ENCODE data around the gene ABI1.
"Not testable (repeated sequence)": the region's sequence is repeated elsewhere in the genome, so short reads cannot be mapped to it uniquely, and the experiment has no call there.

Gene ABI1

DNA sequence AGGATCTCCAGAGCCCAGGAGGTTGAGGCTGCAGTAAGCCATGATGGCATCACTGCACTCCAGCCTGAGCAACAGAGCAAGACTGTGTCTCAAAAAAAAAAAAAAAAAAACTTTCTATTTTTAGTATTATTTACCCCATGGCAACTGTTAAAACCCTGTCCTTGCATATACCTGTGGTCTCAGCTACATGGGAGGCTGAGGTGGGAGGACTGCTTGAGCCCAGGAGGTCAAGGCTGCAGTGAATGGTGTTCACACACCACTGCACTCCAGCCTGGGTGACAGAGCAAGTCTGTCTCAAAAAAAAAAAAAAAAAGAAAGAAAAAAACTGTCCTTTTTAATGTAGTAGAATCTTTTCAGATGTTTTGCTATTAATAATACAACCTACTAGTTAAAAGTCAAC lies 3.2 kb downstream of the ABI1 start:
- in situ Hi-C loops (cut with MboI; ENCODE audit: low sequenced_read_pairs), result not testable (repeated sequence)

DNA sequence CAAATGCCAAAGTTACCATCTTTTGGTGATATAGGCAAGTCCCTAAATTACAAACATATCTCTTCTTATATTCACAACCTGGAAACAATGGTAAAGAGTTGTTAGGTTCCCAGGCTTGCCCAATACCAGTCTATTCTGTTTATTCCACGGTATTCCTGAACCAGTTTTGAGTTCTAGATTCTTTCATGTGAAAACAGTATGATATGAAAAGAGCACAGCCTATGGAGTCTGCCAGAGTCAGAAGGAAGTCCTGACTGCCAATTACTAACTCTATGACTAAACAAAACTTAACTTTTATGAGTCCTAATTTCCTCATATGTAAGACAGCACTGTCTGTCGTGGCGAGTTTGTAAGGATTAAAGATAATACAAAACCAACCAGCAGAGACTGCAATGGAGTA lies 5.6 kb downstream of the ABI1 start:
- in situ Hi-C loops (cut with MboI; ENCODE audit: low sequenced_read_pairs), result no loop called here

- in situ Hi-C loops (cut with MboI; ENCODE audit: low sequenced_read_pairs), result no loop called here
Observed at GRCh38 chr10:26854524-26854923, 6.2 kb downstream of the ABI1 start.

DNA sequence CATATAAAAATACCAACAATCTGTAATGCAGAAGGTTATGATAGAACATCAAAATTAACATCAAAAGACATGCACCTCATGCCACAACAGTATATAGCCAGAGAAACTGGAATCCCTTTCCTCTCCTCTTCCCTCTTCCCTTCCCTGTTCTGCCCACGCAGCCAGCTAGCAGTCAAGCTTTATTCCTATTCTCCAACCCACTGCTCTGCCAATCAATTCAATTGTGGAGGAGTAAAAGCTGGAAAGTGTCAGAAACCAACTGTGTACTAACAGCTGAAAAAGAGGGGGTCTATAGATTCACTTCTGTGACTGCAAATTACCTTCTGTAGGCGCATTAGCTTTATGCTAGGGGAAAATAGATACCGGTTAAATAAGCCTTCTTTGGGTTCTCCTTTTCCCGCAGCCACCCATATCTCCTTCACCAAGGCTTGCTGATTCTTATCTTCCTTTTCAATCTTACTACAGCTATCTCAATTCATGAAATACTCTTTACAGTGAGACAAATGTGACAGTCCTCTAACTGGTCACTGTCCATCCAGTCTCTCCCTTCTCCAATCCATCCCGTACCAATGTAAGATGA lies 16.3 kb downstream of the ABI1 start:
- in situ Hi-C loops (cut with MboI; ENCODE audit: low sequenced_read_pairs), result no loop called here

- in situ Hi-C loops (cut with MboI; ENCODE audit: low sequenced_read_pairs), result no loop called here
Observed at GRCh38 chr10:26843736-26844135, 17.0 kb downstream of the ABI1 start.

GRCh38 chr10:26841733-26842317 lies 18.9 kb downstream of the ABI1 start:
- in situ Hi-C loops (cut with MboI; ENCODE audit: low sequenced_read_pairs), result no loop called here

DNA sequence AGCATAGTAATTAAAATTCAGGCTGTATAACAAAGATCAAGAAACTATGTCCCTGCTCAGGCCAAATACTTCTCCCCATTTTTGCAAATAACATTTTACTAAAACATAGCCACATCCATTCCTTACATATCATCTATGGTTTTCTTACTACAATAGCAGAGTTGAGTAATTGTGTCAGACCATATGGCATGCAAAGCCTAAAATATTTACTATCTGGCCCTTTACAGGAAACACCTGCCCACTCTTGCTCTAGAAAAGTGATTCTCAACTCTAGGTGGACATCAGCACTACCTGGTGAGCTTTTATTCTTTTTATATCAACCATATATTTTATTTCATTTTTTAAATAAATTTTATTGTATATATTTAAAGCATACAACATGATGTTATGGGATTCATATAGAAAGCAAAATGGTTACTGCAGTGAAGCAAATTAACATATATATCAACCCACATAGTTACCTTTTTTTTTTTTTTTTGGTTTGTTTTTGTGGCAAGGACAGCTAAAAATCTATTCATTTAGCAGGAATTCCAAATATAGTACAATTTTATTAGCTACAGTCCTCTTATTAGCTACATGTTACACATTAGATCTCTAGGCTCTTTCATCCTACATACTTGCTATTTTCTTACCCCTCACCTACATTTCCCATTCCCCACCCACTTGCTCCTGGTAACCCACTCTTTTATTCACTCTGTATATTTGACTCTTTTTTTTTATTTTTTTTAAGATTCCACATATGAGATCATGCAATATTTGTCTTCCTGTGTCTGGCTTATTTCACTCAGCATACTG lies 19.6 kb downstream of the ABI1 start:
- in situ Hi-C loops (cut with MboI; ENCODE audit: low sequenced_read_pairs), result no loop called here

DNA sequence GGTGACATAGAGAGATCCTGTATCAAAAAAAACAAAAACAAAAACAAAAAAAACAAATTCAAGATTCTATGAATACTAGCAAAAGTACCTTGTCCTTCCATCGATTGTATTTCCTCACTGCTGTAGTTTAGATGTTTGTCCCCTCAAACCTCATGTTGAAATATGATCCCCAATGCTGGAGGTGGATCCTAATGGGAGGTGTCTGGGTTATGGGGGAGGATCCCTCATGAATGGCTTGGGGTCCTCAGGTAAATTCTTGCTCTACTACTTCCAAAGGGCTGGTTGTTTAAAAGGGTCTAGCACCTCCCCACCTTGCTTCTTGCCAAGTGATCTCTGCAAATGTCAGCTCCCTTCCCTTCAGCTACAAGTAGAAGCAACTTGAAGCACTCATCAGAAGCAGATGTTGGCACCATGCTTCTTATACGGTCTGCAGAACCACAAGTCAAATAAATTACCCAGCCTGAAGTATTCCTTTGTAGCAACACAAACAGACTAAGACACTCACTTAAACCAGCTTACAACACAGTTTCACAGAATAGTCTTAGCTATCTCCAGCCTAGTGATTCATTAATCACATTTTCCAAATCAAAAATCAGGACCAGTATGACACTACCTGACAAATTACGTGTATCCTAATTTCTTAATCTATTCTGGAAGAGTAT lies 20.7 kb downstream of the ABI1 start:
- in situ Hi-C loops (cut with MboI; ENCODE audit: low sequenced_read_pairs), result no loop called here

DNA sequence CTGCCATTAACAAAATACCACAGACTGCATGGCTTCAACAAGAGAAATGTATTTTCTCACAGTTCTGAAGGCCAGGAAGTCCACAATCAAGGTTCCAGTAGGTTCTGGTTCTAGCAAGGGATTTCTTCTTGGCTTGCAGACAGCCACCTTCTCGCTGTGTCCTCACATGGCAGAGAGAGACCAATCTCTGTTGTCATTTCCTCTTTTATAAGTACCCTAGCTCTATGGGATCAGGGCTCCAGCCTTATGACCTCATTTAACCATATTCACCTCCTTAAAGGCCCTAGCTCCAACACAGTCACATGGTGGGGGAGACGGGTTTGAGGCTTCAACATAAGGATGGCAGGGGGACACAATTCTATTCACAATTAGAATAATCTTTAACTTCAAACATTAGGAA lies 23.6 kb downstream of the ABI1 start:
- in situ Hi-C loops (cut with MboI; ENCODE audit: low sequenced_read_pairs), result no loop called here

GRCh38 chr10:26835025-26835424 lies 25.7 kb downstream of the ABI1 start:
- in situ Hi-C loops (cut with MboI; ENCODE audit: low sequenced_read_pairs), result no loop called here

DNA sequence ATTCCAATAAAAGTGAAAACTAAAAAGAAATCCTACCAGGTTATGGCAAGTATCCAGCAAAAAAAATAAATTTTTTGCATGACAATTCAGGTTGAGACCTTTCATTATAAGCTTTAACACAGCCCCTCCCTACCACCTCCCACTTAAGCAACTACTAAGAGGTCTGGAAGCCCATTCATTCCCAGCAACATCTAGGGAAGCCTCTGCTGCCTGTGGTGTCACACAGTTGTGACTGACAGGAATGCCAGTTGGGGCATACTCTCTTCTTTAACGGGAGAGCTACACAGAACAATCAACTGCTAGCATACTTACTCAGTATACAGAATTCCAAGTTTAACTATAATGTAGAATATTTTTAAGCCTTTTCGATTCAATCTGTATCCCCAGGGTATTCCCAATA lies 27.8 kb downstream of the ABI1 start:
- in situ Hi-C loops (cut with MboI; ENCODE audit: low sequenced_read_pairs), result no loop called here

DNA sequence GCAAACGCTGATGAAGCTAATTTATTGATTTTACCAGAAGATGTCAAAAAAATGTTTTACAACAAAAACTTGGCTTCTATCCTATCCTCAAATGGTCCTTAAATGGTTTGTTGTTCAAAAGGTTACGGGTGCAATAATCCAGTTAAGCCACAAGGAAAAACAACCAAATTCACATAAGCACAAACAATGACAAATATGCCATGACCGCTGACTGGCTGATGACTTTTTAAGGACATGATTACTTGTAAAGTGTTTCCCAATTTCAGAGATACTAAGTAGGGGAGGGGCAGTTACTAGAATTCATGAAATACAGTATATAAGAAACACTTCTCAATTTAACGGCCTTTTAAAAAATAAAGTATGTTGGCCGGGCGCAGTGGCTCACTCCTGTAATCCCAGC lies 28.8 kb downstream of the ABI1 start:
- in situ Hi-C loops (cut with MboI; ENCODE audit: low sequenced_read_pairs), result no loop called here

- in situ Hi-C loops (cut with MboI; ENCODE audit: low sequenced_read_pairs), result no loop called here
Observed at GRCh38 chr10:26829810-26830515, 30.8 kb downstream of the ABI1 start.

DNA sequence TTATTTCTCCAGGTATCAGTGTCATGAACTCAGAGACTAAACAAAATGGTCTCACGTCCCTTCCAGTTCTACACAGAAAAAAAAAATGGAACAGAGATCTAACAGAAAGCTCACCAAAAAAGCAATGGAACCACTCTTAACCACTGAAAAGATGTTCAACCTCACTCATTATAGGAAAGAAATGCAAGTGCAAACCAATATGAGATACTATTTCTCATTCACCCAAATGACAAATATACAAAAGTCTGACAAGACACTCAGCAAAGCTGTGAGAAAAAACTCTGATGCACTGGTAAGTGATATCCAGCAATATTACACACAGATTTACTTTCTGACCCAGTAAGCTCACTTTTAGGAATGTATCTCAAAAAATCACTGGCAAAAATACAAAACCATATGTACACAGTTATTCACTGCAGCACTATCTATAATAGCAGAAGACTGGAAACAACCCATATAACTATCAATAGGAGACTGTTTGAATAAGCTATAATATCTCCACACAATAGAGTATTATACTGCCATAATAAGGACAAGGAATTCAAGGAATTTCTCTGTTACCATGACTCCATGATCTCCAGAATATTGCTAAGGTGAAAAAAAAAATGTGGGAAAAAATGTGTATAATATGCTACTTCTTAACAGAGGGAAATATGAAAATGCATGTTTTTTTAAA lies 36.6 kb downstream of the ABI1 start:
- in situ Hi-C loops (cut with MboI; ENCODE audit: low sequenced_read_pairs), result no loop called here

DNA sequence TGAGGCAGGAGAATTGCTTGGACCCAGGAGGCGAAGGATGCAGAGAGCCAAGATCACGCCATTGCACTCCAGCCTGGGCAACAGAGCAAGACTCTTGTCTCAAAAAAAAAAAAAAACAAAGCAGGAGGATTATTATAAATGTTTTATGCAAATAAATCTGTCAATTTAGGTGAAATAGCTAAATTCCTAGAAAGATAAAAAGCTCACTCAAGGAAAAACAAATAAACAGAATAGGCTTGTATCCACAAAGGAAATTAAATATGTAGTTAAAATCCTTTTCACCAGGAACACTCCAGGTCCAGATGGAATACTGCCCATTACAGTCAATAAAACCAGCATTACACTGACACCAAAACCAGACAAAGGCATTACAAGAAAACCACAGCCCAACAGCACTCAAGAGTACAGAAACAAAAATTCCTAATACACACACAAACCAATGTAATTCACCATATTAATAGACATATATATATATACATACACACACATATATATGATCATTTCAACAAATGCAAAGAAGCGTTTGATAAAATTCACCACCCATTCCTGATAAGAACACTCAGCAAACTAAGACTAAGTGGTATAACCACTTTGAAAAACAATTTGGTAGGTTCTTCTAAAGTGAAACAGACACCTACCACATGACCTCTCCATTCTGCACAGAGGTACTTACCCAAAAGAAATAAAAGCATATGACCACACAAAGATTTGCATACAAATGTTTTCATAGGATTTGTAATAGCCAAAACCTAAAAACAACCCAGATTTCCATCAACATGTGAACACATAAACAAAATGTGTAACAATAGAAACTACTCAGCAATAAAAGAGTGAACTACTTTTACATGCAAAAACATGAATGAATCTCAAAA lies 38.8 kb downstream of the ABI1 start:
- in situ Hi-C loops (cut with MboI; ENCODE audit: low sequenced_read_pairs), result no loop called here

DNA sequence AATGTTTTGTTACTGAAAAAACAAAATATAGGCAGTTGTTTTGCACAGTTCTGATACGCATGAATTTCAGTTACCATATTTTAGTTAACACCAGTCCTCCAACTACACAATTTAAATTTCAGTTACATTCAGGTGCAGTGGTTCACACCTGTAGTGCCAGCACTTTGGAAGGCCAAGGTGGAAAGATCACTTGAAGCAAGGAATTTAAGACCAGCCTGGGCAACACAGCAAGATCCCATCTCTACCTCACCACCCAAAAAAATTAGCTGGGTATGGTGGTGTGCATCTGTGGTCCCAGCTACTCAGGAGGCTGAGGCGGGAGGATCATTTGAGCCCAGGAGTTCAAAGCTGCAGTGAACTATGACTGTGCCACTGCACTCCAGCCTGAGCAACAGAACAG lies 45.3 kb downstream of the ABI1 start:
- in situ Hi-C loops (cut with MboI; ENCODE audit: low sequenced_read_pairs), result no loop called here

DNA sequence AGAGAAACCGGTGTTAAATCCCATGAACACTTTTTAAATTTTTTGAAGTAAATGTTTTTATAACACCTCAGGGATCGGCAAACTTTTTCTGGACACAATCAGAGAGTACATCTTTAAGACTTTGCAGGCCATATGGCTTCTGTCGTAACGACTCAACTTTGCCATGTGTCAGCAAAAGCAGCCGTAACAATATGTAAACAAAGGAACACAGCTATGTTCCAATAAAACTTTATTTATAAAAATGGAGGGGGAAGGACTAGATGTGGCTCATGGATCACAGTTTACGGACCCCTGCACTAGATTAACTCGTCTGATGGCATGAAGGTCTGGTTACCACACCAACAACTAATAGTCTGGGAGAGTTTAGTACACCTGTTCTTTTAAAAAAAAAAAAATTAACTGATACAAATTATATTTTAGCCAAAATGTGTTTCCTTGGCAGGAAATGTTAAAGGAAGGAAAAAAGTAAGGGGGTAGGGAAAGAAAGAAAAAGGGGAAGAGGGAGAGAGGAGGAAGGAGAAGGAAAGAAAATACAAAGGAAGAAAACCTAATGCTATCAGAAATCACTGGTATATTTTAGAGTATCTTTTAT lies 50.2 kb downstream of the ABI1 start:
- in situ Hi-C loops (cut with MboI; ENCODE audit: low sequenced_read_pairs), result no loop called here

- in situ Hi-C loops (cut with MboI; ENCODE audit: low sequenced_read_pairs), result no loop called here
Observed at GRCh38 chr10:26809973-26810372, 50.8 kb downstream of the ABI1 start.

GRCh38 chr10:26807532-26807931 lies 53.2 kb downstream of the ABI1 start:
- in situ Hi-C loops (cut with MboI; ENCODE audit: low sequenced_read_pairs), result no loop called here

Measured in HL-60/S4 (cell line).